Measurements from ENCODE around the gene EXTL1. TPM values are rescaled to one million over a fixed set of nuclear protein-coding genes. Genes with fewer than 3 reads are reported as not detected.

The EXTL1 gene
- polyA plus RNA-seq, 3 donors from 2014 or later = not detected

GRCh38 chr1:26084091-26084561, 62.6 kb downstream of the EXTL1 start:
- no peak for DNase-seq
- H3K4me1 Mint-ChIP-seq = no peaks in the 10 kb centered on the region
- no peak overlapping the region for H3K27ac Mint-ChIP-seq
- no peaks in the 10 kb centered on the region for H3K36me3 Mint-ChIP-seq
- H3K4me3 Mint-ChIP-seq = no peak overlapping the region
- peaks cover 7 to 8% (median 7%) of the 10 kb centered on the region in 3 donors for H3K27me3 Mint-ChIP-seq (ENCODE audit: low read depth in 3 of 3)
- no peaks in the 10 kb centered on the region for H3K9me3 Mint-ChIP-seq

- Mint-ChIP-seq H3K27ac (no peak overlapping the region), H3K9me3 (no peaks in the 10 kb centered on the region), H3K36me3 (no peaks in the 10 kb centered on the region), H3K4me3 (no peak overlapping the region), H3K27me3 (ENCODE audit: low read depth in 3 of 3) (peaks cover 7 to 10% (median 8%) of the 10 kb centered on the region in 3 donors), H3K4me1 (no peaks in the 10 kb centered on the region)
- no peak for DNase-seq
Observed at GRCh38 chr1:26084844-26085243, 63.3 kb downstream of the EXTL1 start.

Other genes starting within 250 kb of the EXTL1 start
- gene SELENON, start 221.6 kb upstream of the EXTL1 start, polyA plus RNA-seq = 1 to 10 TPM in 1 of 3 donors, under 1 TPM in 2; 0.79 to 1.6 (median 0.90) TPM
- 10 to 100 TPM; 36.0 to 66.5 (median 43.5) TPM for gene MTFR1L, start 201.8 kb upstream of the EXTL1 start, polyA plus RNA-seq
- gene AUNIP, start 162.3 kb upstream of the EXTL1 start, polyA plus RNA-seq = under 1 TPM in 2 of 3 donors, not detected in 1; 0.31 to 0.37 TPM
- gene PAQR7, start 146.1 kb upstream of the EXTL1 start, polyA plus RNA-seq = under 1 TPM in 2 of 3 donors, not detected in 1; 0.32 to 0.35 TPM
- 100 to 1,000 TPM; 135 to 156 (median 138) TPM for gene STMN1, start 115.4 kb upstream of the EXTL1 start, polyA plus RNA-seq
- 10 to 100 TPM; 35.6 to 65.0 (median 37.9) TPM for gene PAFAH2, start 23.7 kb upstream of the EXTL1 start, polyA plus RNA-seq
- not detected for gene SLC30A2, start 24.3 kb downstream of the EXTL1 start, polyA plus RNA-seq
- gene TRIM63, start 45.9 kb downstream of the EXTL1 start, polyA plus RNA-seq = under 1 TPM in 1 of 3 donors, not detected in 2; 0.14 TPM
- gene PDIK1L, start 90.0 kb downstream of the EXTL1 start, polyA plus RNA-seq = 1 to 10 TPM in 2 of 3 donors, under 1 TPM in 1; 0.89 to 3.3 (median 2.3) TPM
- not detected for gene FAM110D, start 137.3 kb downstream of the EXTL1 start, polyA plus RNA-seq
- gene C1orf232, start 147.2 kb downstream of the EXTL1 start, polyA plus RNA-seq = not detected
- gene ZNF593, start 148.1 kb downstream of the EXTL1 start, polyA plus RNA-seq = 10 to 100 TPM; 11.3 to 31.4 (median 27.1) TPM
- gene ZNF593OS, start 150.1 kb downstream of the EXTL1 start, polyA plus RNA-seq = under 1 TPM in 1 of 3 donors, not detected in 2; 0.45 TPM
- not detected for gene CNKSR1, start 155.7 kb downstream of the EXTL1 start, polyA plus RNA-seq
- gene CATSPER4, start 168.8 kb downstream of the EXTL1 start, polyA plus RNA-seq = not detected
- 1 to 10 TPM; 4.0 to 6.9 (median 5.4) TPM for gene CEP85, start 212.4 kb downstream of the EXTL1 start, polyA plus RNA-seq